Cerebellar nuclear complex (tissue), 1 donor: ENCODE results near the gene ERLIN1.
A peak's percentile ranks its signal among the peaks of the same experiment; 100 is the strongest.

ENCODE experiments used
- DNase-seq, 2 experiments: peaks; one replicate each; lab custom pipeline; 2025; lab: John Stamatoyannopoulos, UW

ERLIN1 gene

DNA sequence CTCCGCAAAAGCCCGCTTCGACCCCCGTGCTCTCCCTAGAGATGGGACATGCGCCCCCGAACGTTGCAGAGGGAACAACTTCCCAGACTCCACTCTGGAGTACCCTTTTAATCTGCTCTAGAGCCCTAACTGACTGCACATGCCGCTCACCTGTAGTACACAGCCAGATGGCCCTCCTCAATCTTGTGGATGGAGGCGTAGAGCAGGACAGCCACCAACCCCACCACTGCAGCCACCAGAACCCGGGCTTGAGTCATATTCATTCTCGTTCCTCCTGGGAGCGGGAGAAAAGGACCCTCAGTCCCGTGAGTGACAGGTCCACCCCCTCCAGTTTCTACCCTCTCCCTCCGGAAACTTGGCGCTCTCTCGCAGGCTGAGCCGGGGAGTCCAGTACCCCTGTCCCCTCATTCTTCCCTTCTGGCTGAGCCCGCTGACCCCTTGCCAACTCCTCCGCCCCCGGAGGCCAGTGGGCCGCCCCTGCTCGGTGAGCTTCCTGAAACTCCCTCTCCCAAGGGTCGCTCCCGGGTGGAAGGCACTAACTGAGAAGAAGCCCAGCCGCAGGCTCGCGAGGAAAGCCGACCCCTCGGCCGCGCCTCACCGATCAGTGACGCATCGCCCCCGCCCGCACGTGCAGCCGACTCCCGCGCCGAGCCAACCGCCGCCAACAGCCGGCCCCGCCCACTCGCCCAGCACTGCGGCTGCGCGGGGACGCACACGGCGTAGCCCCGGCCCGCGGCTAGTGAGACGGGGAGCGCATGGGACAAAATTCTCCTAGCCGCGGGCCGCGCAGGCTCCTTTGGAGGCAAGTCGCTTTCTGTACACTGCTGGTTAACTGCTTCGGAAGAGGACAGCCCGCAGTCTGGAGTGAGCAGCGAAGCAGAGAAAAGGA is at the start of gene ERLIN1:
TSS of gene ERLIN1 (minus strand) at position 666 of the 889 bp plus-strand sequence. CDS start at position 263, 403 bp downstream.
- peak in 1 of 2 experiments; percentile 51 for DNase-seq

DNA sequence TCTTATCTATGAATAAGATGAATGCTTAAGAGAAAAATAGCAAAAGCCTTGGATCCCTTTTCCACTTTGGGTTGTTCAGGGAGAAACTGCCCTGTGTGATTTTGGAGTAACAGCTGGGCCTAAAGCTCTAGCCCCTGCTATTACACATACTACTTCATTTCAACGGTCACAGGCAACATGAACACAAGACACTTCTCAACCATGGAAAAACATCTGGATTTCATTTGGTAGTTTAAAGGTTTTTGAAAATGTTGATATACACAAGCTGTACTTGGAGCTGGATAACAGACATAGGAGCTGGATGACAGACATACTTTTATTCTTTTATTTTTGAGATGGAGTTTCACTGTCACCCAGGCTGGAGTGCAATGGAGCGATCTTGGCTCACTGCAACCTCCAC is 46.3 kb upstream of the ERLIN1 start:
- no peak for DNase-seq

DNA sequence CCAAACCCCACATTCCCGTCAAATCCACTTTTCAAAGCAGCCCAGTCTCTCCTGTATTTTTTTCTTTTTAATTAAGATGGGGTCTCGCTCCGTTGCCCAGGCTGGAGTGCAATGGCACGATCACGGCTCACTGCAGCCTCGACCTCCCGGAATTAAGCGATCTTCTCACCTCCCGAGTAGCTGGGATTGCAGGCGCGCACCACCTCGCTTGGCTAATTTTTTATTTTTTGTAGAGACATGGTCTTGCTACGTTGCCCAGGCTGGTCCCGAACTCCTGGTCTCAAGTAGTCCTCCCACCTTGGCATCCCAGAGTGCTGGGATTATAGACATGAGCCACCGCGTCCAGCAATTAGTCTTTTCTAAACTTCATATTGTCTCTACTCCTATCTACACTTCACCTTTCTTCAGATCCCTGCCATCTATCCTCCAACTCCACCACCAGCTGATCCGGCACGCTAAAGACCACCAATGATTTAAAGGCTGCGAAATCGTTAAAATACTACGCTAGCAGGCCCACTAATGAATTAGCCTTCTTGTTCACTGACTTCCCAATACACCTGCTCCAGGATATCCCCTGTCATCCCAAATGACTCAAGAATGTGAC is 44.1 kb upstream of the ERLIN1 start:
- no peak for DNase-seq

DNA sequence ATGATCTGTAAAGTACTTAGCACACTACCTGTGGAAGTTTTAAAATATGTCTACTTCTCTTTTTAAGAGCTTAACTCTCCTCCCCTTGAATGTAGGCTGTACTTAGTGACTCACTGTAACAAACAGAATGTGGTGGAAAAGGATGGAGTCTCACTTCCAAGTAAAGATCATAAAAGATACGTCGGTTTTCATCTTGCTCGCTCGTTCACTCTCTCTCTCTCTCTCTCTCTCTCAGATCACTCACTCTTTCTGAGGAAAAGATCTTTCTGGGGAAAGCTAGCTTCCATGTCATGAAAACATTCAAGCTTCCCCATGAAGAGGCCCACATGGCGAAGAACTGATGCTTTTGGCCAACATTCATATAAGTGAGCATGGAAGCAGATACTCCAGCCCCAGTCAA is 38.0 kb upstream of the ERLIN1 start:
- DNase-seq, result no peak

DNA sequence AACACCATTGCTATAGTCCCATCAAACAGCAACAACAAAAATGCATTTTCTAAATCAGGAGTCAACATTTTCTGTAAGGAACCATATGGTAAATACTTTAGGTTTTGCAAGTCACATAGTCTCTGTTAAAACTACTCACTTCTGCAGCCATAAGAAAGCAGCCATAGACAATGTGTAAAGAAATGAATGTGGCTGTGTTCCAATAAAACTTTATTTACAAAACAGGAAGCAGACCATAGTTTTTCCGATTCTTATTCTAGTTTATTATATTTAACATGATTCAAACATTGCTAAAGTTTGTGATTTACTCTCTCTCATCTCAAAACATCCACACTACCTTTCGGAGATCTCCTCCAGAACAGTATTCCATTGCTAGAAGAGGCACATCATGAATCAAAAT is 36.7 kb upstream of the ERLIN1 start:
- DNase-seq, result no peak

DNA sequence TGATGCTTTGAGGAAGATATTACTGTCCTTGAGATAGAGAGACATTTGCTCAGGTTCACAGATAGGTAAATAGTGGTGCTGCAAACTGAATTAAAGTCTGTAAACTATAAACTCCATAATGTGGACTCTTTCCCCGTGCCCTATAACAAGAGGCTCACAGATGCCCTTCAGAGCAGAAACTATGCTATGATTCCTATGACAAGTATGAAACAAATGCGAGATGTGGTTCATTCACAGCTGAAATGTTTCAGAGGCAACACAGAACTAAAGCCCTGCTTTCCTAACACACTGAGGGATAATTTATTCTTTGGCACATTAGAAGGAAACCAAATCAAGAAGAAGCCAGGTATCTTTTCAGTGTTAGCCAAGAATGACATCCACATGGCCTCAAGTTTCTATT is 30.2 kb upstream of the ERLIN1 start:
- DNase-seq, result no peak

DNA sequence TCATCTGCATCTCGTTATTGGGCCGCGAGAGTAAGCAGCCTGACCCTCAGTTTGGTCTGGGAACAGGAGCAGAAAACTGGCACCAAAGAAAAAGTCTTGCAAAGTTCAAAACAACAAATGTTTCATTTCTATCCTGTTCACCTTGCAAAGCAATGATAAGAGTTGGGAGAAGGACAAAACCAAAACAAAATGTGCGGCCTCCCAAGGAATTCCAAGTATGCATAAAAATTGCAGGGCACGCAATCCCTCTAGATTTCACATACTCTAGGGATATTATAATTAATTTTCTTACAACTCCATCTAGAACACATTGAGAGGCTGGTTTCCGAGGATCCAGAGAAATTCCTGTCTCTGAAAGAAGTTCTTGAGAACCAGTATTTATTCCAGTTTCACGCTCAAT is 23.5 kb upstream of the ERLIN1 start:
- DNase-seq, result no peak

DNA sequence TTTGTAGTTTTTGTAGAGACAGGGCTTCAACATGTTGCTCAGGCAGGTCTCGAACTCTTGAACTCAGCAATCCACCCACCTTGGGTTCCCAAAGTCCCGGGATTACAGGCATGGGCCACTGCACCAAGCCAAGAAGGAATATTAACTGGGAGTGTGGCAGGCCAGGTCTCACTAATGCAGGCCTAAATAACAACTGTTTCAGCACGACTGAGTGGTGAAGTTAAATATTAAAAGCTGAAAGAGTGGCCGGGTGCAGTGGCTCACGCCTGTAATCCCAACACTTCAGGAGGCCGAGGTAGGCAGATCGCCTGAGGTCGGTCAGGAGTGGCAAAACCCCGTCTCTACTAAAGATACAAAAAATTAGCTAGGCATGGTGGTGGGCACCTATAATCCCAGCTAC is 22.4 kb upstream of the ERLIN1 start:
- DNase-seq, result no peak

DNA sequence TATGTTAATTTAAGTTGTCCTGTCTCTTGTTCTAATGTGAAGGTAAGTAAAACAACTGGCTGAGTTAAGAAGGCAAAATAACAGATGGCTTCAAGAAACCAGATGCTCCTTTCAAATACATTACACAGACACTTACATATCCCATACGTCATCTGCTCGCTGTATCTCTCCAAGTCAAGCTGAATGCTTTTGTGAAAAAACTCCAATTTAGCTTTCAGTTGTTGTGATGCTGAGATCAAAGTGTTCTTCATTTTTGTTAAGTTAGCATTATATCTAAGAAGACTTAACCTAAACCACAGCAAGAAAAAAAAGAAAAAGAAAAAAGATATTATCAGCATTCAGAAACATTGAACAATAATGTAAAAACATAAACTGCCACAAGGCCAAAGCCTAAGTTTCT is 18.5 kb upstream of the ERLIN1 start:
- DNase-seq, result no peak

DNA sequence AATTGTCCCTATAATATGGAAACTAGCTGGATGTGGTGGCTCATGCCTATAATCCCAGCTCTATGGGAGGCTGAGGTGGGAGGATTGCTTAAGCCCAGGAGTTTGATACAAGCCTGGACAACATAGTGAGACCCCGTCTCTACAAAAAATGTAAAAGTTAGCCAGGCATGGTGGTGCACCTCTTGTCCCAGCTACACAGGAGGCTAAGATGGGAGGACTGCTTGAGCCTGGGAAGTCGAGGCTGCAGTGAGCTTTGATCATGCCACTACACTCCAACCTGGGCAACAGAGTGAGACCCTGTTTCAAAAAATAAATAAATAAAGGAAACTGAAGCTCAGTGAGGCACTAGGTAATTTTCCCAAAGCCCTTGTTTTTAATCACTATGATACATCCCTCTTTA is 15.7 kb upstream of the ERLIN1 start:
- DNase-seq, result no peak

DNA sequence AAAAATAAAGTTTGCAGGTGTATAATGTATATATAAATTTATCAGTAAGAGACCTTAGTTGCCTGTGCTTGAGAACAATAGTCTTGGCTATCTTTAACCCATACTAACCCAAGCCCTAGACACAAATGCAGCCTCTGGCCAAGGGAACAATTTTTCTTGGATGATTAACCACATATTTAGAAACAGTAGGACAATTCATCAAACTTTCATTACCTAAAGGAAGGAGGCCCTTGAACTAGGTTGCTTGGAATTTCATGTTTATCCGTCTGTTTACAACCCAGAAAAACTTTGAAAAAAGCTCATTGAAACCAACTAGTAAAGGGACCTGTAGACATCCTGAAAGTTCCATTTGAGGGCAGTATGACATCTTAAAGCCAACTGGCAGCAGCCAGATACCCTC is 8.9 kb upstream of the ERLIN1 start:
- no peak for DNase-seq

DNA sequence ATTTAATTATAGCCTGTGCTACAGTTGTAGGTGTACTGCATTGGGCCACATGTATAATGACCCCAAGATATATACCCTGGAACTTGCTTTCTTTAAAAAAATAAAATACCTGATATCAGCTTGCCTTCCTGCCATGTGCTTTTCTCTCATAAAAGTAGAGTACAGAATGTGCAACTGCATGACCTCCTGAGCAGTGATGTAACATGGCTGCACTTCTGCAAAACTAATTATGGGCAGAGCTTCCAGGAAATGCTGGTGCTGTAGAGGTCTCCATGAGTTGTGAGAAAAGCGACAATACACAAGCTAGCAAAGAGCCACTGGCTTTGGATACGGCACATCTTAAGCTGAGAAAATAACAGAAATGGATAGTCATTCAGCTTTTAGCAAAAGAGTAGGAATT is 6.5 kb upstream of the ERLIN1 start:
- DNase-seq, result no peak

DNA sequence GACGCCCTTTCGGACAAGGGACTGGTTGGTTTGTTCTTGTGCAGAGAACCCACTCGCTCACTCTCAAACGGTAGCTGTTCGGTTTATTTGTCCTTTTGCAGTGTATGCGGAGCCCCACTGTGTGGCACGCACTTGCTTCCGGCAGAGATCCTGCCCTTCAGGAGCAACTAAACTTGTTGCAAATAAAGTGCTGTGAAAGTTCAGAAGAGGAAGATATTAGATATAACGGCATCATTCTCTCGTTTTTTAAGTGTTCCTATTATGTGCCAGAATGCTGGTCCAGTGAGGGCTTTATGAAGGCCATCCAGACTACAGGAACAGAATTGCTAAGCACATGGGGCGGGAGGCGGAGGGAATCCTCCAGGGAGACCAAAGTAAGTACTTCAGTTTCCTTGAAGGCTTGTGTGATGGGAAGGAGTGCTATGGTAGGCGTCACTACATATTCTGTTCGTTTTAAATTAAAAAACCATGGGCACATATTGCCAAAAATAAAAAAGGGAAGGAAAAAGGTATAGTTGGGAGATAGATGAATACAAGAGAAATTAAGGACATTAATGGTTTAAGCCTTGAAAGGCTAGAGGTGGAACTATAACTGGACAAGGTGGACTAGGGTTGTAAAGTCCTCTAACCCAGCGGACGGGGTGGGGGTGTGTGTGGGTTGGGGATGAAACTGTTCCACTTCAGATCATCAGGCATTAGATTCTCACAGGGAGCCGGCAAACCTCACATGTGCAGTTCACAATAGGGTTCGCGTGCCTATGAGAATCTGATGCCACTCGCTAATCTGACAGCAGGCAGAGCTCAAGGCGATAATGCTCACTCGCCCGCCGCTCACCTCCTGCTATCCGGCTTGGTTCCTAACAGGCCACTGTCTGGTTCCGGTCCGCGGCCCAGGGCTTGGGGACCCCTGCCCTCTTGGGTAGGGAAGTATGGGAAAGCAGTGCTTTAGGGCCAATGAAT is 704 bp upstream of the ERLIN1 start:
- no peak for DNase-seq

DNA sequence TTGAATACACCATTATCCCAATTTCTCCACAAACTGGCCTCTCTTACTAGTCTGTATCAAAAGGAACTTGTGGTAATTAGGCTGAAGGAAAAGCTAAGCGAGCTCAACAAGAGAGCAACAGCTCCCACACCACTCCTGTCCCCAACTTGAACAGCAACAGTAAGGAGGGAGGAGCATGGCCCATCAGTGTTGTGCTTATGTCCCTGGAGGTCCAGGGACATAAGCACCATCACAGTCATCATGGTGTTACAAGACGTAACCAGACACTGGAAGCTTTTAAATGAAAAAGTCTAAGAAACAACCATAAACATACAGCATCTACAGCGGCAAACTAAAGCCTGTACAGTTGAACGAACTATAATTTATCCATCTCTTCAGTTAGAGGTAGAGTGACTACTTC is 989 bp downstream of the ERLIN1 start:
- no peak for DNase-seq

DNA sequence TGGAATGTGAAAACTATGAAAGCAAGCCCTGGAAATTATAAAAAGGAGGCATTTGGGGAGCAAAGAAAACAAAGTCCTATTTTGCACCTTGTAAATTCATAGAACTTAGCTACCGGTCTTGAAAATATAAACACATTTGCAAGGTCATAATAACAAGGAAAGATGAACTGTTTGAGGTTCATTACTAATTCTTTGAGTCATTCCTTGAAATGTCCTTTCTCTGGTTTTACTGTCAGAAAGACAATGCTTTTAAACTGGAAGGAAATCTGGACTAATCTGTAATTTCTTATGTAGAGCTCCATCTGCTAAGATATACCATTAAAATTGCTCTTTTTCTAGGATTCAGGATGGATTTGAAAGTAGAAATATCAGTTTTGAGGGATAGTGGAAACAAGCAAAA is 1.4 kb downstream of the ERLIN1 start:
- no peak for DNase-seq

DNA sequence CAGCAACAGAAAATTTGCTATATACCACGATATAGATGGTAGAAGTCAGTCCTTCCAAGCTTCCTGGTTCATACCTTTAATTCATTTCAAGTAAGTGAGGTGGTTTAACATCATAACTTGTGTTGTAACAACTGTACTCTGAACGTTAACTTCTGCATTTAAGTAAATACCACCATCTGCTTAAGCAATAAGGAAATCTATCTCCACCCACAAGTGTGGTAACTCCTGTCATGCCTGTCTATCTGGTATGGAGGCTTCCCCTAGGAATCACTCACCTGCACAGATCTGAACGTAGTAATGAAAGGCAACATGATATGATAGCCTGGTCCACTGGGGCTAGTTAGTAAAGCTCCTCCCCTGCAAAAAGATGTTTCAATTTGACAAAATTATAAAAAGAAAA is 2.3 kb downstream of the ERLIN1 start:
- DNase-seq, result no peak

DNA sequence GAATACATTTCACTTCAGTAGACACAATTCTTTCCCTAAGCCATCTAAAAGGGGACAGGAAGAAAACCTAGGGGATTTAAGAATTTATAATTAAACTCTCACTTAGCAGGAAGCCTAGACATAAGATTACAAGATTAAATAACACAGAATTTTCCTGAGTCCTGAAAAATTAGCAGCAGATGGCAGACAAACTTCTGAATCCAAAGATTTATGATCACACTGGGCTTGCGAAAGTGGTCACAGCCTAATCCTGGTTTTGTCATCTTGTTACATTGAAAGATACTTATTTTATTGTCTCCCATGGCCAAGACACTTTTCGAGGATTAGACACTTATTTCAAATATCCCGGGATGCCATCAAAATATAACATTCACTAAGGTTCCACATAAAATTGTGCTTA is 2.9 kb downstream of the ERLIN1 start:
- no peak for DNase-seq

DNA sequence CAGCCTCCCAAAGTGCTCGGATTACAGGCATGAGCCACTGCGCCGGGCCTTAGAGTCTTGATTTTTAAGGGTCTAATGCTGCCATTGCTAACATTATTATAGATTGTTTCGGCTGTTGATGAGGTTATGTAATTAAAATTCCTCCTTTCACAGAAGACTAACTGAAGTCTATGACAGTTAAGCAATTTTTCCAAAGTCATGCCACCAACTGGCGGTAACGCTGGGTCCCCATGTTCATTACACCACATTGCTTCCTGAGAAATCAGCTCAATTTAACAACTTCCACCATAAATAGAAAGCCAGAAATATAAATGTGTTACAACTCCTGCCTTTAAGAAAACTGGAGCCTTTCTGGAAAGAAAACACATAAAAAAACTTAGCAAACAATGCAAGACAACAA is 3.5 kb downstream of the ERLIN1 start:
- no peak for DNase-seq

DNA sequence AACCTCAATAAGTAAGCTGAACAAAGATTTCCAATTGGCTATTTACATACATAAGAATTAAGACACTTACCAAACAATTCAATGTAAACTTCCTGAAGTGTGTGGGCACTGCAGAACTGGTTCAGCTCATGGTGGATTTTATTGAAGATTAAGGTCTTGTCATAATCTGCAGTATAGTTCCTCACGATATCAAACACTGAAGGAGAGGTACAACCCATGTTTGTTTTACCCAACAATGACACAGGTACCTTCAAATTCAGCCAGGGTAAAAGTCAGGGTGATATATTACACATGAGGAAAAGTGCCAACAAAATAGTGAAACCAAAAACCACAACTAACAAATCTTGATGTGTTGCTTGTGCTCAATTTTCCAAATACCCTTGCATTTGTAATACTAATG is 10.0 kb downstream of the ERLIN1 start:
- no peak for DNase-seq

DNA sequence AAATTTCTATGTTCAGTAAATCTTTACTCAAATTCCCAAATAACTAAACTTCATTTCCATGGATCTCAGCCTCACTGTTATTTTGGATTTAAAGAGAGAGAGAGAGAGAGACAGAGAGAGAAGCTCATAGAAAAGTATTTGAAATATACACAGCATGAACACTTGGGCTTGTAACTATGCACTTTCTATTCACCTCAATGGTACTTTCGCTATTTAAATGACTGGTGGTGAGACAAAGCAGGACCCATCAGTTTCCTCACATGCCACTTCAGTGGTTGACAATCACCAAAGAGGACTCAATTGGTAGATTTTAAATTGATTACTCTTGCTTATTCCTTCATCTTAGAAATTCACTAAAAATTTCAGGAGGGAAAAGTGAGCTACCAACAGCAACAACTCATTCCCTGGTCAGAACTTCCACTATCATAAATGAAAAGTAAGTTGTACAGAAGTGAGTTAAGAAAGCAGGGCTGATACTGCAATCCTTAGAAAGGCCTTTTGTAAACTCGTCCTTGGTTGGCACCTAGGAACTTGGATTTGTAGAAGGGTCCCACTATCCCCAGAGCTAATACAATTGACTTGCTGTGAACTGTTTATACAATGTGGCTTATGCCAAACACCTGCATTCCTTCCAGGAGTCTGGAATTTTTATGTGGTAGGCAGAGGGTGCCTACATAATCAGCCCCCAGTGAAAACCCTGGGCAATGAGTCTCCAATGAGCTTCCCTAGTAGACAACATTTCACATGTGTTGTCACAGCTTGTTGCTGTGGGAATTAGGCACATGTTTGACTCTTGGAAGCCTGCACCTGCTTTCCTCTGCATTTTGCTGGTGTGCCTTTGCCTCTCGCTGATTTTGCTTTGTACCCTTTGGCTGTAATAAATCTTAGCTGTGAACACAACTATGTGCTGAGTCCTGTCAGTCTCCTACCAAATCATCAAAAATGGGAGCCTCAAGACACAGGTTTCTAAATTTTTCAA is 10.8 kb downstream of the ERLIN1 start:
- no peak for DNase-seq

DNA sequence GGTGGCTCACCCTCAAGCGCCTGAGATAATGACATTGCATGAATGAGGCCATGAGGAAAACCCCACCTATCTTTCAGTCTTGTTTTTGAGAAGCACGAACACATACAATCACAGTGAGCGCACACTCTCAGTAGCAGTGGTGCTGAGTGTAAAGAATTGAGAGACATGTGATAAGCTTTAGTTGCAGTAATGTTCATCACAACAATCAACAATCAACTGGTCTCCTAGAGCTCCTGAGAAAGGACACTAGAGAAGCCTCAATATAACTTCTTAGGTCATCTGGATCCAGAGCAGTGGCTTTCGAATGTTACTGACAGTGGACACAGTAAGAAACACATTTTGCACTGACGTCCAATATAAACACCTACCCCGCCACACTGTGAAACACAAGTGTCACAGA is 12.8 kb downstream of the ERLIN1 start:
- DNase-seq, result no peak
